GM12872 (cell line): Measurements from ENCODE around the gene FAM216B.

Experiments
- CTCF ChIP-seq: IDR thresholded peaks from 3 replicates; pipeline ENCODE4 v1.5.1; 2011; ENCODE audit warnings: low read depth, mild to moderate bottlenecking, low read length, moderate library complexity; ENCODE audit not compliant: insufficient read depth

FAM216B gene

GRCh38 chr13:42747399-42747873 lies 33.9 kb upstream of the FAM216B start:
- TF ChIP-seq CTCF = no peak

GRCh38 chr13:42750794-42751193 lies 30.6 kb upstream of the FAM216B start:
- no peak for TF ChIP-seq CTCF

GRCh38 chr13:42751693-42752092 lies 29.7 kb upstream of the FAM216B start:
- TF ChIP-seq CTCF = no peak

- TF ChIP-seq CTCF = no peak
These were observed 28.7 kb upstream of the FAM216B start for GRCh38 chr13:42752731-42753130.

- TF ChIP-seq CTCF = no peak
These were observed 27.7 kb upstream of the FAM216B start for GRCh38 chr13:42753697-42754096.

GRCh38 chr13:42754801-42755510 lies 26.4 kb upstream of the FAM216B start:
- no peak for TF ChIP-seq CTCF

GRCh38 chr13:42757678-42758420 lies 23.5 kb upstream of the FAM216B start:
- TF ChIP-seq CTCF = no peak
